GM18870 (cell line): ENCODE data around the gene CFDP1.
"Not testable (repeated sequence)": the region's sequence is repeated elsewhere in the genome, so short reads cannot be mapped to it uniquely, and the experiment has no call there.

Experiments
- ATAC-seq: cut with Tn5 transposase; IDR thresholded peaks from one replicate; pipeline ENCODE4 v1.9.1; 2021; ENCODE audit warnings: moderate library complexity; ENCODE audit not compliant: unreplicated experiment

CFDP1 gene

DNA sequence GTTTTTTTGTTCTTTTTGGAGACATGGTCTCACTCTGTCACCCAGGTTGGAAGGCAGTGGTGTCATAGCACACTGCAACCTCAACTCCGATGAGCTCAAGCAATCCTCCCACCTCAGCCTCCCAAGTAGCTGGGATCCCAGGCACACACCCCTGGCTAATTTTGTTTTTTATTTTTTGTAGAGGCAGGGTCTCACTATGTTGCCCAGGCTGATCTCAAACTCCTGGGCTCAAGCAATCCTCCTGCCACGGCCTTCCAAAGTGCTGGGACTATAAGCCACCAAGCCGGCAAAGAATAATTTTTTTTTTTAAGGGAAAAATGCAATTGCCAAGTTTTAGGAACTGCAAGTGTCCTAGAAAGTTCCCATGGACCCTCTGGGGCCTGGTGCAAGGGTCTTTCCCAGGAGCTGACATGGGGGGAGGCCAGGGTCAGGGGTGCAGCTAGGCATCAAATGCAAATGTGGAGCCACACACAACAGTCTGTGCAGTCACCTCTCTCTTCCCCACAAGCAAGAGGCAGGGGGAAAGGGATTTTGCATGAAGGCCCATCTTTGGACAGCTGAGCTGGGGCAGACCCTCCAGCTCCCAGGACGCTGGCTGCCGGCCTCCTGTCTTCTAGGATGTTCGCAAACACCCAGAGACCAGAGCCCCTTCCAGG, 161.7 kb downstream of the CFDP1 start:
- ATAC-seq = no peak

- ATAC-seq = not testable (repeated sequence)
Observed at GRCh38 chr16:75269358-75269757, 163.9 kb downstream of the CFDP1 start.

GRCh38 chr16:75267631-75268264, 165.6 kb downstream of the CFDP1 start:
- no peak for ATAC-seq

GRCh38 chr16:75266738-75267630, 166.3 kb downstream of the CFDP1 start:
- ATAC-seq = no peak

GRCh38 chr16:75265911-75266701, 167.2 kb downstream of the CFDP1 start:
- ATAC-seq = peak; percentile 49

DNA sequence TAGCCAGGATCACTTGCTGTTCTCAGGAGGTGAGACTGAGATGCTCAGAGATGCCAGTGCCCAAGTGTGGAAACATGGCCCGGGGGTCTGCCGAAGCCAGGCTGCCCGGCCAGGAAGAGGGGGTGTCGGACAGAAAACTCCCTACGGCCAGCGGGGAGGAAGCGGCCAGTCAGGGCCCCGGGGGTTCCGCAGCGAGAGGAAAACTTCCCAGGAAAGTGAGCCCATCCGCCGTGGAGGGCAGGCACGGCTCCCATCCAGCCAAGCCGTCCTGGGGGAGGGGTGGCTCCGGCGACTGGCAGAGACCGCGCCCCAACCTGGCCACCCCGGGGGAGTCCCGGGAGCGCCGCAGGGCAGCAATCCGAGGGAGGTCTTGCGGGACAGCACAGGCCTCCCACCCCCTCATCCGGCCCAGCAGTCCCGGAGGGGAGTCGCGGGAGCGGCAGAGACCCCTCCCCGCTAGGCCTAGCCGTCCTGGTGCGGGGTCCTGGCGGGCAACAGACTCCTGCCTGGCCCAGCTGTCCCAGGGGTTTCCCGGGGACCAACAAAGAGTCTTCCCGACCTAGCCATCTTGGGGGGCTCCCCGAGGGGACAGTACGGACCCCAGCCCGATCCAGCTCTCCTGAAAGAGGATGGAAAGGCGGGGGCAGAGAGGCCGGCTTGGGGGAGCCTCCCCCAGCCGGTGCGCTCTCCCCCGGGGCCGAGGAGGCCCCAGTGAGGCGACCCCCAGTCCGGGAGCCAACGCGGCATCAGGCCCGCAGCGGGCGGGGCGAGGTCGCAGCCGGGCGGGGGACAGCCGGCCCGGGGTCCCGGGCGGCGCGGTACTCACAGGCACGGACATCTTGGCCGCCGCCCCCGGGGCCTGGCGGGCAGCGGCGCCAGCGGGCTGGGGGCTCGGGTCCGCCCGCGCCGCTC, 168.0 kb downstream of the CFDP1 start:
- peak; percentile 20 for ATAC-seq

DNA sequence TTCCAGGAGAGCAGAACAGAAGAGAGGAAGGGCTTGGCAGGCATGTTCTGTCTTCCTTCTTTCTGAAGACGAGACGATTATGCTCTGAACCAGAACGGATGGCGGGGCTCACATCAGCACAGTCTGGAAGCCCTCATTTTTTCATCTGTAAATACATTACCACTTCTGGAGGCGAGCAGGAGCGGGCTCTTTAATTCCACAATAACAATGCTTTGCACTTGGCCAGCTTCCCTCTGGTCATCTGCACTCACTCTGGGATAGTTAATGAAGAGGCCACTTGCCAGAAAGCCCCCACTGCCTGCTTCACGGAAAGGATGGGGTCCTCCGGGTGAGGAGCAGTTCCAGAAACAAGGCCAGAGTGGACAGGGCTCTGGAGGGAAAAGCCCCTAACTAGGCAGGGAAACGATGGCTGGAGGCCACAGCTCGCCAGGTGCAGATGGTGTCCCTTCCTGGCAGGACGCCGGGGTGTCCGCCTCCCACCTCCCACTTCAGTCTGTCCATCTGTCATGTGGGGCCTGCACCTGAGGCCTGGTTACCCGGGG, 168.8 kb downstream of the CFDP1 start:
- no peak for ATAC-seq

- ATAC-seq = no peak
Observed at GRCh38 chr16:75263963-75264445, 169.3 kb downstream of the CFDP1 start.

DNA sequence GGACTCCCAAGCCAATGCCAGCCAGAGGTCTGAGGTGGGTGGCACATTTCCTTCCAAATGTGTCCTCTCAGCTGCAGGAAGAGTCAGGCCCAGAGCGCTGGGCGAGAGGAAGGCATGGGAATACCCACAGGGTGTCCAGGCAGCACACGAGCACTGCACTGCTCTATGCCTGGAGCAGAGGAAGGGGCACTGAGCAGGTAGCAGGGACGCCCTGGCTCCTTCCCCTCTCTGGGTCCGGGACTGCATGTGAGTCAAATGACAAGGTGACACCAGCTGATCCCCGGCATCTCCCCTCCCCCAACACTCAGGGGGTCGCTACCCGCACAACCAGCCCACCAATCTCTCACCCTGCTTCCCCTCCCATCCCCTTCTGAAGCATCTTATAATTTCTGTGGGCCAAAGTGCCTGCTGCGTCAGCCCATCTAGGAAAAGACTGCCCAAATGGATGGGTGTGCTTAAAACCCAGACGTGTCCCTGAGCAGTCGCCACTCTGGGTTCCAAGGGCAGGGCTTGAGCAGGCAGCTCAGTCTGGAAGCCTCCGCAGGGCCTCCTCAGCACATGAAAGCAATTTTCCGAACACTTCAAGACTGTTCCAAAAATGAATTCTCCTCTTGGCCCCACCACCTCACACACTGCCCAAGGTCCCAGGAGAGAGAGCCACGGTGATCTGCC, 169.9 kb downstream of the CFDP1 start:
- no peak for ATAC-seq

DNA sequence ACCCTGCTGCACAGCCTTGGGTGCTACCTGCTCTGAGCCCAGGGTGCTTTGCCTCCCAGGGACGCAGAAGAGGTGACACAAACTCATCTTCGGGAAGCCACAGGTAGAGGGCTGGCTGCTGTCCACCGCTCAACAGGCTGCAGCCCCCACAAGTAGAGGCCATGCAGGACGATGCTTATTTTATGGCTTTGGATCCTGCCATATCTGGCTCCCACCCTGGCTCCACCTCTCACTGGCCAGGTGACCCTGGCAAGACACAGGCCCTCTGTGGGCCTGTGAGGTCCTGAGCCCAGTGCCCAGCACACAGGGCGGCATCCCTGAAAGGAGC, 170.5 kb downstream of the CFDP1 start:
- ATAC-seq = no peak

GRCh38 chr16:75262104-75262799, 171.1 kb downstream of the CFDP1 start:
- no peak for ATAC-seq

GRCh38 chr16:75261590-75262078, 171.7 kb downstream of the CFDP1 start:
- ATAC-seq = no peak

GRCh38 chr16:75260851-75261589, 172.3 kb downstream of the CFDP1 start:
- ATAC-seq = no peak

GRCh38 chr16:75258807-75259141, 174.5 kb downstream of the CFDP1 start:
- ATAC-seq = no peak

DNA sequence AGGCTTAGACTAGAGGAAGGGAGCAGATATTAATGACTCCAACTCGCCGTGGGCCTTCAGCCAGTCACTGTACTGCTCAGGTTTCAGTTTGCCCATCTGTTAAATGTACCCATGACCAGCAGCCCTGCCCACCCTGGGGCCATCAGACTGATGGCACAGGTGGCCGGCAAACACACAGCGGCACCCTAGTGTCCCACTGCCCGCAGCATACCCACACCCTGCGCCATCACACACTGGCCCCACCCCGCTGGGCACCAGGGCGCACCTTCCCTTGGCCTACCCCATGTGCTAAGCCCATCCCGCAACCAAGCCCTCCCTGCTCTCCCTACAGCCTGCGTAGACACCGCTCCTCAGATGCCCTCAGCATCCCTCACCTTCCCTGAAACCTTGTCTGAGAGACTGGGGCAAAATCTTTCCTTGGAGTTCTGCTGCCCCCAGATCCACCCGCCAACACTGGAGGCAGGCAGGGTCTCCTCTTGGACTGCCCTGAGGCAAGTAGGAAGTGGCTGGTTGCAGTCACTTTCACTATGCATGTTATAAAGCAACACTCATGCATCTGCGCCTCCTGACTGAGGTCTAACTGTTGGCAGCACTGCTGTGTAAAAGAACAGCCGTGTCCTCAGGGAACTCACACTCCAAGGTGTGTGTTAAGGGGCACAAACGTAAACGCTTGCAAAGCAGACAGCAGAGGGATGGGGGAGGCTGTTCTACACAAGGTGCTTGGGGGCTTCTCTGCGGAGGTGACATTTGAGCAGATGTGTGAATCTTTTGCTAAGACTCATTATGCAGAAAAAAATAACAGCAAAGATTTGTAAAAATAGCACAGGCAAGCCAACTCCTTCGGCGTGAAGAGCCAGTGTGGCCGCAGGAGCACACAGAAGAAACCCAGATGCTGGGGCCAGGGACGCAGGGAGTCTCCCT, 175.2 kb downstream of the CFDP1 start:
- no peak for ATAC-seq

DNA sequence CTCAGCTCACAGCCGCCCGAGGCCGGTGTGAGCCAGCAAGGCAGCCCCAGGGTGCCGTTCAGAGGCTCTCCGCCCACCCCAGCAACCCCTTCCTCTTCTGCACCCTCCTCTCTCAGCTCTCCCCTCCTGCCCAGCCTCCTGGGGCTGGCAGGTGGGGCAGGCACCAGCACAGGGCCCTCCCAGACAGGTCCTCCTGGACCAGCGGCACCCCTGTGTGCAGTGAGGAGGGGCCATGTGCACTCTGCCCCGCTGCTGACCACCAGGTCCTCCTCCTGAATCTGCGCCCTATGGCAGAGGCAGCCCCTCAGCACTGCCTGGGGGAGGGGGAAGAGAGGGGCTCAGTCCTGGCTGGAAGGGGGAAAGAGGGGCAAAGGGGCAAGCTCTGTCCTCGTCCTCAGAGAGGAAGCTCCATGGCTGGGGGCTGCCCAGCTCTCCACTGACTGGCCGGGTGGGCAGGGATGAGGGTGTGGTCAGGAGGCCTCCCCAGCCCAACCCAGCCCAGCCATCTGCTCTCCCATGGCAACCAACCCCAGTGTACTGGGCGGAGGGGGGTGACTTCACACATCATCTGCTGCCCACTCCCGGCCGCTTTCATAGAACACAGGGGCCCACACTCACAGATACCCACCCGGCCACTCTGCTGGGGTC, 176.5 kb downstream of the CFDP1 start:
- ATAC-seq = no peak
